Upper lobe of right lung (tissue), 1 donor: ENCODE measurements around the gene COPZ1. TPM values are rescaled to one million over a fixed set of nuclear protein-coding genes. Genes with fewer than 3 reads are reported as not detected.

Source experiments
- ATAC-seq: fragments of 200-7000 bp; cut with Tn5 transposase; one replicate; pipeline ENCODE4 v1.9.1; 2020; ENCODE audit warnings: mild to moderate bottlenecking, moderate library complexity
- DNase-seq: peaks from one replicate; pipeline ENCODE4 v3.0.0-alpha.2; 2020
- H3K27ac ChIP-seq: fragments of 200-600 bp; one replicate; pipeline ENCODE4 v1.8.0; 2022
- H3K27me3 ChIP-seq: fragments of 200-600 bp; one replicate; pipeline ENCODE4 v1.8.0; 2022; ENCODE audit warnings: mild to moderate bottlenecking
- H3K36me3 ChIP-seq: fragments of 200-600 bp; one replicate; pipeline ENCODE4 v1.8.0; 2022
- H3K4me1 ChIP-seq: fragments of 200-600 bp; one replicate; pipeline ENCODE4 v1.8.0; 2022
- H3K4me3 ChIP-seq: fragments of 200-600 bp; one replicate; pipeline ENCODE4 v1.8.0; 2022; ENCODE audit warnings: mild to moderate bottlenecking
- H3K9me3 ChIP-seq: fragments of 200-600 bp; one replicate; pipeline ENCODE4 v1.8.0; 2022
- intact Hi-C: fragments of 100-400 bp; cut with DNase I; formaldehyde crosslinking; loops from one replicate; pipeline ENCODE4 v1.11.0; 2022
- total RNA-seq: library from RNA; stranded (reverse); fragmentation: NEBNext Ultra II Directional; extraction: Animal tissue kit (Norgen Biotek cat#: 25700); gene quantifications from one replicate; pipeline ENCODE4 v1.2.1, GENCODE V29; 2021
- TF ChIP-seq, protein P1 (sequence below): fragments of 200-600 bp; IDR thresholded peaks from one replicate; pipeline ENCODE4 v1.8.0; 2022; ENCODE audit warnings: antibody characterized with exemption
- donor health status: DM: no; HTN: yes; CAD: no; lungs with severe emphysema.

Gene COPZ1
- total RNA-seq, 1 donor from 2014 or later, result 125 TPM

DNA sequence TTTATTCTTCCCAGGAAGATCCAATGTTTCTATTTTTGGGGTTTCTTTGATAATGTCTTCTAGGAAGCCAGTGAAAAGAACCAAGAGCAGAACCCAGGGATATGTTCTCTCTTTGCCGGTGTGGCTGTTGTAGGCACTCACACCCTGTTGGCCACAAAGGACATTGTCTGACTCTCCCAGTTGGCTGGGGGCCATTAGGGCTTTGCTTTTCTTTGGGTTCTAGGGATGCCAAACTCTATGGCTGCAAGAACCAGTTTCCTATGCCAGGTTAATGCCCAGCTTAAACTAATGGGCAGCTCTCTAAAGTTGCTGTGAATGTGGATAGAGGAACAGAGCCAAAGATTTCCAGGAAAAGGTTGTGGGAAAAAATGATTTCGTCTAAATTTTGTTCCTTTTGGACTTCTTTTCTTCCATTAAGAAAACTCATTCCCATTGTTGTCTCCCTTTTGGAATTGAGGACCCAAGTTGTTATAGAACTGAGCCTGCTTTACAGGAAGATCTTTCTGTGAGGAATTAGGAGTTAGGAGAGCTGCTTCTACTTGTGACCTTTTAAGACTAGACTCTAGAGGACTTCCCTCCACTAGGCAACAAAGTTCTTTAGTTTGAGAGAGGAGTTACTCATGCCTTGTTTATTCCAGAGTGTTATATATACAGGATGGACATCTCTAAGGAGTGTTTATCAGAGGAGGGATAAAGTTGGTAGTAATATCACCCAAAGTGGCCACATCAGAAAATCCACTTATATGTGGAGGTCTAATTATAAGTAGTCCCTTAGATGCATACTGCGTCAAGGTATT is 13.1 kb downstream of the COPZ1 start:
- ATAC-seq (no peak), DNase-seq (no peak)
- Histone ChIP-seq H3K9me3 (no peaks in the 10 kb centered on the region), H3K27me3 (no peaks in the 10 kb centered on the region), H3K4me3 (no peak overlapping the region), H3K36me3 (peaks cover 27% of the 10 kb centered on the region), H3K27ac (no peak overlapping the region), H3K4me1 (peaks cover 49% of the 10 kb centered on the region)
- TF ChIP-seq, protein P1, sequence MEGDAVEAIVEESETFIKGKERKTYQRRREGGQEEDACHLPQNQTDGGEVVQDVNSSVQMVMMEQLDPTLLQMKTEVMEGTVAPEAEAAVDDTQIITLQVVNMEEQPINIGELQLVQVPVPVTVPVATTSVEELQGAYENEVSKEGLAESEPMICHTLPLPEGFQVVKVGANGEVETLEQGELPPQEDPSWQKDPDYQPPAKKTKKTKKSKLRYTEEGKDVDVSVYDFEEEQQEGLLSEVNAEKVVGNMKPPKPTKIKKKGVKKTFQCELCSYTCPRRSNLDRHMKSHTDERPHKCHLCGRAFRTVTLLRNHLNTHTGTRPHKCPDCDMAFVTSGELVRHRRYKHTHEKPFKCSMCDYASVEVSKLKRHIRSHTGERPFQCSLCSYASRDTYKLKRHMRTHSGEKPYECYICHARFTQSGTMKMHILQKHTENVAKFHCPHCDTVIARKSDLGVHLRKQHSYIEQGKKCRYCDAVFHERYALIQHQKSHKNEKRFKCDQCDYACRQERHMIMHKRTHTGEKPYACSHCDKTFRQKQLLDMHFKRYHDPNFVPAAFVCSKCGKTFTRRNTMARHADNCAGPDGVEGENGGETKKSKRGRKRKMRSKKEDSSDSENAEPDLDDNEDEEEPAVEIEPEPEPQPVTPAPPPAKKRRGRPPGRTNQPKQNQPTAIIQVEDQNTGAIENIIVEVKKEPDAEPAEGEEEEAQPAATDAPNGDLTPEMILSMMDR, result no peak
- intact Hi-C loops, result no loop called here

DNA sequence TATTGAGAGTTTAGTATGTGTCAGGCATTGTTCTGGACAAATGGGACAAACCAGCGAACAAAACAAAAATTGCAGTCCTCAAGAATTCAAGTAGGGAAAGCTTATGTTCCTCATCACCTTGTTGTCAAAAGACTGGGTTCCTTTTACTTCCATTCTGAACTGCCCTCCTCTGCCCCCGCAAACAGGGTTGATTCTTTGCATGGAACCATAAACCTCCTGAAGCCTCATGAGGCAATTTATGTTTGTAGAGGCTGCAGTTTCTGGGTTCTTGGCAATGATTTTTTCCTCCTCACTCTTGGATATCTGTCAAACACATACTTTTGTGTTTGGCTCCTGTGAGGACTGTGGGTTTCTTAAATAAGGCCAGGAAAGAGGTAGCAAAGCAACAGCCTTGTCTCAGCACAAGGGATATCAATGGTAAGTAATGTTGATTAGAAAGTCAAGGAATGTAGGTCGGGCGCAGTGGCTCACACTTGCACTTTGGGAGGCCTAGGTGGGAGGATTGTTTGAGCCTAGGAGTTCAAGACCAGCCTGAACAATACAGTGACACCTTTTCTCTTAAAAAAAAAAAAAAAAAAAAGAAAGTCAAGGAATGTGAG is 13.9 kb downstream of the COPZ1 start:
- Histone ChIP-seq H3K9me3 (no peaks in the 10 kb centered on the region), H3K4me1 (peaks cover 44% of the 10 kb centered on the region), H3K4me3 (no peak overlapping the region), H3K27me3 (no peaks in the 10 kb centered on the region), H3K27ac (no peak overlapping the region), H3K36me3 (peaks cover 35% of the 10 kb centered on the region)
- DNase-seq, result no peak
- ATAC-seq, result no peak
- TF ChIP-seq, protein P1, result no peak
- intact Hi-C loops, result no loop called here

DNA sequence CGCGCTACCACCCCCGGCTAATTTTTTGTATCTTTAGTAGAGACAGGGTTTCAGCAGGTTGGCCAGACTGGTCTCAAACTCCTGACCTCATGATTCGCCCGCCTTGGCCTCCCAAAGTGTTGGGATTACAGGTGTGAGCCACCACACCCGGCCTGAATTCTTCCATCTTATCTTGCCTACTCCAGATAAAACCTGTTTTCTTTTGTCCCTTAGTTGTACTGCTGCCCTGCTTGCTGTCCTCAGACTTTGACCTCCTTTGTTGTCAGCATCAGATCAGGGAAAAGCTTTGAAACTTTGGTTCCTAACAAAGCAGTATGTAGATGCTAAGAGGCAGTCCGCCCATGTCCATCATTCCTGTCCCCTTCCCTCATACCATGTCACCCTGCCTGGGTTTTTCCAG is 15.9 kb downstream of the COPZ1 start:
- no peak overlapping the region for H3K27ac ChIP-seq
- intact Hi-C loops, result no loop called here
- H3K4me3 ChIP-seq, result no peak overlapping the region
- TF ChIP-seq, protein P1, result no peak
- ATAC-seq (no peak), DNase-seq (no peak)
- peaks cover 55% of the 10 kb centered on the region for H3K36me3 ChIP-seq
- H3K4me1 ChIP-seq, result peaks cover 36% of the 10 kb centered on the region
- H3K9me3 ChIP-seq, result no peaks in the 10 kb centered on the region
- H3K27me3 ChIP-seq, result no peaks in the 10 kb centered on the region

DNA sequence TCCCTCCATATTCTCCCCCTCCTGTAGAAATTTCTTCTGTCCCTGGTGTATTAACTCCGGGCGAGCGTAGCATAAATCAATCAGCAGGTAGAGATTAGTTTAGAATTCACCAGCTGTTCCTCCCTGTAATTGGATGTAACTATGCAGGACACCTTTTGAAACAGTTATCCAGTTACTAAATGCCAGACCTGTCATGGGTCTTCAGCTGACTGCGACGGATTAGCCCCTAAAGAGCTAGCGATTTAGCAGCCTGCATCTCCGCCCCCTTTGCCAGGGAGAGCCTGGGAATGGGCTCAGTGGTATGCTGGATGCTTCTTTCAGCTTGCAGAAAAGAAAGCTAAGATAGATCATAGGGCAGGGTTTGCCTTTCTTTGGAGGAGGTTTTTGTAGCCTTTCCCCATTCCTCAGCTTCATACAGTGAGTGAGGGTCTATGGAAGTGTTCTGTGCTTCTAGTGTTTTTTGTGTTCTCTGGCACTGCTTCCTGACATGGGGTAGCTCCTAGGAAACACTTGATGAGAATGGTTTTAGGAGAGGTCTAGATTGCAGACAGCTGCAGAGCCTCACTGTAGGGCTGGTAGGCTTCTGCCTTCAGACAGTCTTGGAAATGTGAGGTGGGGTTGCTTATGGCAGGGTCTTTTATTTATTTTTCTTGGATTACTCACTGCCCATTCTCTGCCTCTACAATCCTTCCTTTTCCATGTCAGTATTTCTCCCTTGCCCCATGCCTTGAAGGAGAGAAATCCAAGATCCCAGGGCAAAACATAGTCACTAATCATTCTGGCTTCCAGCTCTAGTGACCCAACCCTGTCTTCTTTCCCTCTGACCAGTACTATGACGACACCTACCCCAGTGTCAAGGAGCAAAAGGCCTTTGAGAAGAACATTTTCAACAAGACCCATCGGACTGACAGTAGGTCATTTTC is 16.7 kb downstream of the COPZ1 start:
- DNase-seq, result no peak
- TF ChIP-seq, protein P1, result no peak
- Histone ChIP-seq H3K4me3 (no peak overlapping the region), H3K9me3 (no peaks in the 10 kb centered on the region), H3K27ac (no peak overlapping the region), H3K36me3 (peaks cover 63% of the 10 kb centered on the region), H3K27me3 (no peaks in the 10 kb centered on the region), H3K4me1 (peaks cover 29% of the 10 kb centered on the region)
- no peak for ATAC-seq
- intact Hi-C loops, result no loop called here

DNA sequence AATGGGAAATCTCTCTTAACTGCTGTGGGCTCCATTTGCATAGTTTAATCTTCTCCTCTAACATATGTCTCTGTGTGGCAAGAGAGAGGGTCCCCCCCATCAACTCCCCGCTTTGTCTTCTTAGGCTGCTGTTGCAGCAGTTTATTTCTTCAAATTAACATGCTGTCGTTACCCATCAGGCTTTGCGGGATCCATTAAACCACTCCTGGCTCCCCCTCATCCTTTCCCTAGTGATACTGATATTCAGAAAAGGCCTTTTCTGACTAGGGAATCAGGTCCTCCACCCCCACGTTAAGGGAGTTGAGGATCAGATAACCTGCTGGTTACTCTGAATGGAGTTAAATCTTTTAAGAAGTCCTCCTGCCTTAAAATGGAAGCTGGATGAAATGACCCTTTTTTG is 24.1 kb downstream of the COPZ1 start:
- H3K36me3 ChIP-seq, result peaks cover 76% of the 10 kb centered on the region
- intact Hi-C loops, result no loop called here
- TF ChIP-seq, protein P1, result no peak
- peaks cover 23% of the 10 kb centered on the region for H3K4me1 ChIP-seq
- no peak for DNase-seq
- H3K9me3 ChIP-seq, result no peaks in the 10 kb centered on the region
- no peaks in the 10 kb centered on the region for H3K27me3 ChIP-seq
- no peak for ATAC-seq
- H3K4me3 ChIP-seq, result no peak overlapping the region
- no peak overlapping the region for H3K27ac ChIP-seq
